ENCODE results near the gene TLE5. TPM values are rescaled to one million over a fixed set of nuclear protein-coding genes. Genes with fewer than 3 reads are reported as not detected.

The TLE5 gene
- total and polyA plus RNA-seq, 7 donors: 390 to 786 (median 552) TPM

DNA sequence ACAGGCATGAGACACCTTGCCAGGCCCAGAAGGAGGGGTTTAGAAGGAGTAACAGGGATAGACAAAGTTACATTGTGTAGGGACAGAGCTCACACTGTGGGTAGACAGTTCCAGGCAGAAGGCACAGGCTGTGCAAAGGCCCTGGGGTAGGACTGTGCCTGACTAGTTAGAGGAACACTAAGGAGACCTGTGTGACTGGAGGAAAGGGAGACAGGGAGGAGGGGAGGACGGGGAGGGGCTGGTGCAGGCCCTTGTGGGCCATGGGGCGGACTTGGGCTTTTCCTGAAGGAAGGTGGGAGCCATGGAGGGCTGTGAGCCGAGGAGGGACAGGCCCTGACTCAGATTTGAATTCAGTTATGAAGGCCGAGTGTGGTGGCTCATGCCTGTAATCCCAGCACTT is 17.3 kb upstream of the TLE5 start:
- Histone ChIP-seq H3K4me1 (peaks cover 9% of the 10 kb centered on the region), H3K4me3 (no peak overlapping the region), H3K27me3 (ENCODE audit: insufficient read depth in 3 of 3, low read length in 2 of 3) (no peaks in the 10 kb centered on the region), H3K27ac (no peak overlapping the region), H3K9me3 (no peaks in the 10 kb centered on the region), H3K36me3 (ENCODE audit: insufficient read depth in 1 of 2, low read depth in 1 of 2) (no peaks in the 10 kb centered on the region)
- ATAC-seq (no peak), DNase-seq (no peak)
- TF ChIP-seq, protein P1, sequence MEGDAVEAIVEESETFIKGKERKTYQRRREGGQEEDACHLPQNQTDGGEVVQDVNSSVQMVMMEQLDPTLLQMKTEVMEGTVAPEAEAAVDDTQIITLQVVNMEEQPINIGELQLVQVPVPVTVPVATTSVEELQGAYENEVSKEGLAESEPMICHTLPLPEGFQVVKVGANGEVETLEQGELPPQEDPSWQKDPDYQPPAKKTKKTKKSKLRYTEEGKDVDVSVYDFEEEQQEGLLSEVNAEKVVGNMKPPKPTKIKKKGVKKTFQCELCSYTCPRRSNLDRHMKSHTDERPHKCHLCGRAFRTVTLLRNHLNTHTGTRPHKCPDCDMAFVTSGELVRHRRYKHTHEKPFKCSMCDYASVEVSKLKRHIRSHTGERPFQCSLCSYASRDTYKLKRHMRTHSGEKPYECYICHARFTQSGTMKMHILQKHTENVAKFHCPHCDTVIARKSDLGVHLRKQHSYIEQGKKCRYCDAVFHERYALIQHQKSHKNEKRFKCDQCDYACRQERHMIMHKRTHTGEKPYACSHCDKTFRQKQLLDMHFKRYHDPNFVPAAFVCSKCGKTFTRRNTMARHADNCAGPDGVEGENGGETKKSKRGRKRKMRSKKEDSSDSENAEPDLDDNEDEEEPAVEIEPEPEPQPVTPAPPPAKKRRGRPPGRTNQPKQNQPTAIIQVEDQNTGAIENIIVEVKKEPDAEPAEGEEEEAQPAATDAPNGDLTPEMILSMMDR (IDR thresholded peaks at IDR 0.05): no peak
- WGBS, 3 donors: 76 to 90% (median 77%) methylated on average over 4 of the region's 4 CpGs
- intact Hi-C loops (cut with DNase I): loop anchor here (5.0 to 10.0 kb wide), 2 partner anchors 33 to 45 kb away; no protein-coding TSS in a partner anchor

DNA sequence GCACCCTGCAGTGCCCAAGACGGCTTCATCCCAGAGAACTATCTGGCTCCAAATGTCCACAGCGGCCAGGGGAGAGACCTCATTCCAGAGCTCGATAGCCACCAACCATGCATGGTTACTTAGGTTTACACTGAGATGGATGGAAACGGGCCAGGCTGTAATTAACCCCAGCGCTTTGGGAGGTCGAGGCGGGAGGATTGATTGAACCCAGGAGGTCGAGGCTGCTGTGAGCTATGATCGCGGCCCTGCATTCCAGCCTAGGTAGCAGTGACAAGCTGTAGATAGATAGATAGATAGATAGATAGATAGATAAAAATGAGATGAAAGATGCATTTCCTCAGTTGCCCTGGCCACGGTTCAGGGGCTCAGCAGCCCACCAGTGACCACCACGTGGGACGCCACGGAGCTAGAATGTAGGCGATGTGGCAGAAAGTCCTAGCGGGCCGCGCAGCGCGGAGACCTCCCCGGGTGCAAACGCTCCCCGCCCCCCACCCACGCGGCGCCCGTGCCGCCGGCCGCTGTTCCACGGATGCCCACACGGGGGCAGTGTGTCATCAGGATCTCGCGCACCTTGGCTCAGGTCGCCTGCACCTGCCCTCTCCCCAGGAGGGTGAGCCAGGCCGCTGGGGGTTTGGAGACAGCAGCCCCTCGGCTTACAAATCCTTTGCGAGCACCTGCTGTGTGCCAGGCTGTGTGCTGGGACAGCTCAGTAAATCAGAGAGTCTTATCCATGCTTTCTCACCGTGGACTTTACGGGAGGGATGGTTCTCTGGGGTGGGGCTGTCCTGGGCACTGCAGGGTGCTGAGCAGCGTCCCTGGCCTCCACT is 13.5 kb upstream of the TLE5 start:
- no peak overlapping the region for H3K4me3 ChIP-seq

DNA sequence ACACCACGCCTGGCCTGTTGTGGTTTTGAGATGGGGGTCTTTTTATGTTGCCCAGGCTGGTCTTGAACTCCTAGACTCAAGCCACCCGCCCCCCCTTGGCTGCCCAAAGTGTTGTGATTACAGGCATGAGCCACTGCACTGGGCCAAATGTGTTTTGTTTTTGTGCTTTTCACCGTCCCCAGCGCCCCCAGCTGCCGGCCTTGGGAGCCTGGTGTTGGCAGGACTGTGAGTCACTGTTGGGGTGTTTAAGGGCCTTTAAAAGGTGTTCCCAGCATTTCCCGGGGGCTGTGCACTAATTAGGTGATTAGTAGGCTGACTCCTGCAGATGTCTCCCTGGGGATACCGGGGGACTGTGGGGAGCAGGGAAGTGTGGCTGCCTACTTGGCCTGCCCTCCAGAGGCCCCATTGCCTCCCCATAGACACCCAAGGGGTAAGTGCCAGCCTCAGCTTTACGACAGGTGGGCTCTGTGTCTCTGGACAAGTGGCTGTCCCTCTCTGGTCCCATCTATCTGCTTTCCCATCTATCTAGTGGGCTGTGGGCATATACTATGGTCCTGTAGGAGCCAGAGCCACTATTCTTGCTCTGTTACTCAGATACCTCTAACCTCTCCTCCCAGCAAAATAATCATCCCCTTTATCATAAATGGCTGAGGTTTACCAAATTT is 11.8 kb upstream of the TLE5 start:
- H3K9me3 ChIP-seq: no peaks in the 10 kb centered on the region
- peaks cover 11% of the 10 kb centered on the region for H3K4me1 ChIP-seq
- 50 to 63% (median 51%) methylated on average over 7 to 8 of the region's 8 CpGs for WGBS, 3 donors
- TF ChIP-seq, protein P1 (IDR thresholded peaks at IDR 0.05): no peak
- ATAC-seq (peak in 1 of 4 donors; percentile 32), DNase-seq (no peak)
- intact Hi-C loops (cut with DNase I): loop anchor here in 1 of 2 donors (10.0 kb wide), 1 partner anchor 51 kb away; no protein-coding TSS in a partner anchor
- no peak overlapping the region for H3K4me3 ChIP-seq
- no peaks in the 10 kb centered on the region for H3K27me3 ChIP-seq (ENCODE audit: insufficient read depth in 3 of 3, low read length in 2 of 3)
- H3K27ac ChIP-seq: peak overlapping the region; percentile 32
- H3K36me3 ChIP-seq (ENCODE audit: insufficient read depth in 1 of 2, low read depth in 1 of 2): no peaks in the 10 kb centered on the region

More for the DNA sequence above, 13.5 kb upstream of the TLE5 start:
- H3K9me3 ChIP-seq: no peaks in the 10 kb centered on the region
- no peaks in the 10 kb centered on the region for H3K27me3 ChIP-seq (ENCODE audit: insufficient read depth in 3 of 3, low read length in 2 of 3)
- DNase-seq (peak; percentile 53 to 79), ATAC-seq (peak; percentile 66 to 80 (median 70))
- H3K4me1 ChIP-seq: peaks cover 11% of the 10 kb centered on the region
- intact Hi-C loops (cut with DNase I): loop anchor here (5.0 to 10.0 kb wide), 2 partner anchors 36 to 49 kb away; no protein-coding TSS in a partner anchor
- peak overlapping the region; percentile 36 for H3K27ac ChIP-seq
- no peaks in the 10 kb centered on the region for H3K36me3 ChIP-seq (ENCODE audit: insufficient read depth in 1 of 2, low read depth in 1 of 2)
- TF ChIP-seq, protein P1 (IDR thresholded peaks at IDR 0.05): peak; percentile 89
- 7 to 10% (median 9%) methylated on average over 40 to 41 of the region's 41 CpGs for WGBS, 3 donors

DNA sequence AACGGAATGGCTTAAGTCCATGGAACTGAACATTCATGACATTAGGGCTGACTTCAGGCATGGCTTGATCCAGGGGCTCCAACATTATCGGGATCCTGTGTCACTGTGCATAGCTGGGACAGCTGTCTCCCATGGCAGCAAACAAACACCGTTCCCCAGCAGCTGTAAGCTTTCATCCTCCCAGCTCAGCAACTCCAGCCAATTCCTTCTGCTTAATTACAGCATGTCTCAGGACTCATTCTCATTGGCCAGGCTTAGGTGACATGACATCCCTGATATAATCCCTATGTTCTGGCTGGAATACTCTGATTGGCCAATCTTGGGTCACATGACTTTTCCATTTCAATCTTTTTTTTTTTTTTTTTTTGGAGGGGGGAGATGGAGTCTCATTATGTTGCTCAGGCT is 10.9 kb upstream of the TLE5 start:
- Histone ChIP-seq H3K36me3 (ENCODE audit: insufficient read depth in 1 of 2, low read depth in 1 of 2) (no peaks in the 10 kb centered on the region), H3K27me3 (ENCODE audit: insufficient read depth in 3 of 3, low read length in 2 of 3) (no peaks in the 10 kb centered on the region), H3K4me3 (no peak overlapping the region), H3K4me1 (peaks cover 16% of the 10 kb centered on the region), H3K9me3 (no peaks in the 10 kb centered on the region), H3K27ac (peak overlapping the region; percentile 32)
- DNase-seq (peak in 1 of 2 donors; percentile 78), ATAC-seq (peak; percentile 87 to 92 (median 90))
- intact Hi-C loops (cut with DNase I): loop anchor here in 1 of 2 donors (10.0 kb wide), 1 partner anchor 52 kb away; no protein-coding TSS in a partner anchor
- 19 to 25% (median 25%) methylated on average over 3 of the region's 3 CpGs for WGBS, 3 donors
- TF ChIP-seq, protein P1 (IDR thresholded peaks at IDR 0.05): no peak

Measured in psoas muscle (tissue), 8 donors.